Peyer's patch (tissue), 4 donors: ENCODE data around the gene SLC9A7. TPM values are rescaled to one million over a fixed set of nuclear protein-coding genes. Genes with fewer than 3 reads are reported as not detected.
A peak's percentile ranks its signal among the peaks of the same experiment; 100 is the strongest.

Experiments used
- DNase-seq, 3 donors: peaks; one replicate each; pipeline ENCODE4 v3.0.0-alpha.2; 2017 to 2019
- H3K27ac ChIP-seq, 4 donors: fragments of 200-600 bp; sonication (generic); one replicate each; pipeline ENCODE4 v1.5.1; 2016 to 2019
- H3K27me3 ChIP-seq, 2 donors: fragments of 200-600 bp; sonication (generic); one replicate each; pipeline ENCODE4 v1.5.1; 2019
- H3K36me3 ChIP-seq, 3 donors: fragments of 200-600 bp; sonication (generic); one replicate each; pipeline ENCODE4 v1.5.1; 2016 to 2019
- H3K4me1 ChIP-seq, 4 donors: fragments of 200-600 bp; sonication (generic); one replicate each; pipeline ENCODE4 v1.5.1; 2016 to 2019
- H3K4me3 ChIP-seq, 4 donors: fragments of 200-600 bp; sonication (generic); 1 replicate in 3 of 4; 2 replicates in 1 of 4; pipeline ENCODE4 v1.5.1; 2016 to 2019; ENCODE audit warnings: mild to moderate bottlenecking in 1 of 4
- H3K9me3 ChIP-seq, 4 donors: fragments of 200-600 bp; sonication (generic); one replicate each; pipeline ENCODE4 v1.5.1; 2016 to 2019; ENCODE audit warnings: mild to moderate bottlenecking in 1 of 4
- CTCF ChIP-seq, 6 experiments: fragments of 450-650 bp in 4 of 6; fragments of 200-600 bp in 2 of 6; sonication (generic) in 1 of 6; IDR thresholded peaks; one replicate each; pipeline ENCODE4 v1.5.1; 2017 to 2019; ENCODE audit warnings: antibody characterized with exemption in 6 of 6, mild to moderate bottlenecking in 3 of 6, moderate library complexity in 1 of 6
- POLR2A ChIP-seq, 2 donors: fragments of 450-650 bp; IDR thresholded peaks; one replicate each; pipeline ENCODE4 v1.5.1; 2017; ENCODE audit warnings: antibody characterized with exemption in 2 of 2, mild to moderate bottlenecking in 2 of 2, moderate library complexity in 2 of 2
- total RNA-seq, 4 donors: library from RNA; depleted of rRNA; stranded (reverse); fragments of >200 nt; gene quantifications; one replicate each; pipeline ENCODE4 v1.1.0, GENCODE V29; 2016

The SLC9A7 gene
- total RNA-seq: 1 to 10 TPM in 3 of 4 donors, under 1 TPM in 1; 0.35 to 9.1 (median 2.2) TPM

GRCh38 chrX:46758956-46759644, at the start of gene SLC9A7:
Gene SLC9A7 (minus strand): TSS chrX:46759118. CDS start chrX:46759029, 89 bp downstream.
- H3K27ac ChIP-seq: peak within 1 kb of the TSS in 2 of 4 donors; percentile 60 to 83

GRCh38 chrX:46805270-46805669, 46.4 kb upstream of the SLC9A7 start:
- H3K4me1 ChIP-seq: no peaks in the 10 kb centered on the region
- H3K4me3 ChIP-seq: no peak overlapping the region
- H3K27ac ChIP-seq: no peak overlapping the region
- no peaks in the 10 kb centered on the region for H3K9me3 ChIP-seq
- no peaks in the 10 kb centered on the region for H3K27me3 ChIP-seq
- DNase-seq: no peak
- TF ChIP-seq CTCF (IDR thresholded peaks at IDR 0.05) (no peak), POLR2A (IDR thresholded peaks at IDR 0.05) (no peak)
- H3K36me3 ChIP-seq: no peaks in the 10 kb centered on the region

More at GRCh38 chrX:46758956-46759644, at the start of gene SLC9A7:
- no peaks in the 10 kb centered on the region for H3K27me3 ChIP-seq
- peak within 1 kb of the TSS; percentile 40 to 67 (median 55) for H3K4me3 ChIP-seq
- H3K9me3 ChIP-seq: no peaks in the 10 kb centered on the region
- no peaks in the 10 kb centered on the region for H3K36me3 ChIP-seq
- TF ChIP-seq CTCF (IDR thresholded peaks at IDR 0.05): peak; percentile 69 to 82 (median 75)
- no peak for TF ChIP-seq POLR2A (IDR thresholded peaks at IDR 0.05)
- peak; percentile 78 to 92 (median 80) for DNase-seq
- H3K4me1 ChIP-seq: no peaks in the 10 kb centered on the region

GRCh38 chrX:46803140-46803539, 44.2 kb upstream of the SLC9A7 start:
- DNase-seq: no peak
- no peak overlapping the region for H3K4me3 ChIP-seq
- TF ChIP-seq POLR2A (IDR thresholded peaks at IDR 0.05) (no peak), CTCF (IDR thresholded peaks at IDR 0.05) (peak in 3 of 6 experiments; percentile 21 to 34 (median 24))

GRCh38 chrX:46796574-46797191, 37.8 kb upstream of the SLC9A7 start:
- no peaks in the 10 kb centered on the region for H3K36me3 ChIP-seq
- peak; percentile 69 to 89 (median 78) for DNase-seq
- no peaks in the 10 kb centered on the region for H3K27me3 ChIP-seq
- H3K27ac ChIP-seq: no peak overlapping the region
- no peak overlapping the region for H3K4me3 ChIP-seq
- H3K9me3 ChIP-seq: no peaks in the 10 kb centered on the region
- peak; percentile 34 to 68 (median 62) for TF ChIP-seq CTCF (IDR thresholded peaks at IDR 0.05)
- no peak for TF ChIP-seq POLR2A (IDR thresholded peaks at IDR 0.05)
- H3K4me1 ChIP-seq: no peaks in the 10 kb centered on the region

More at GRCh38 chrX:46803140-46803539, 44.2 kb upstream of the SLC9A7 start:
- no peaks in the 10 kb centered on the region for H3K27me3 ChIP-seq
- H3K27ac ChIP-seq: no peak overlapping the region
- H3K9me3 ChIP-seq: no peaks in the 10 kb centered on the region
- H3K4me1 ChIP-seq: no peaks in the 10 kb centered on the region
- H3K36me3 ChIP-seq: no peaks in the 10 kb centered on the region

- H3K4me1 ChIP-seq: no peaks in the 10 kb centered on the region
- no peaks in the 10 kb centered on the region for H3K27me3 ChIP-seq
- no peak overlapping the region for H3K27ac ChIP-seq
- TF ChIP-seq POLR2A (IDR thresholded peaks at IDR 0.05): no peak
- no peak for TF ChIP-seq CTCF (IDR thresholded peaks at IDR 0.05)
- no peak overlapping the region for H3K4me3 ChIP-seq
- H3K36me3 ChIP-seq: no peaks in the 10 kb centered on the region
- no peak for DNase-seq
- H3K9me3 ChIP-seq: no peaks in the 10 kb centered on the region
Measured at GRCh38 chrX:46793386-46794143, 34.6 kb upstream of the SLC9A7 start.
